ENCODE results near the gene RPN2. TPM values are rescaled to one million over a fixed set of nuclear protein-coding genes. Genes with fewer than 3 reads are reported as not detected.

The RPN2 gene
- total RNA-seq = 234 and 237 TPM in 2 replicates

DNA sequence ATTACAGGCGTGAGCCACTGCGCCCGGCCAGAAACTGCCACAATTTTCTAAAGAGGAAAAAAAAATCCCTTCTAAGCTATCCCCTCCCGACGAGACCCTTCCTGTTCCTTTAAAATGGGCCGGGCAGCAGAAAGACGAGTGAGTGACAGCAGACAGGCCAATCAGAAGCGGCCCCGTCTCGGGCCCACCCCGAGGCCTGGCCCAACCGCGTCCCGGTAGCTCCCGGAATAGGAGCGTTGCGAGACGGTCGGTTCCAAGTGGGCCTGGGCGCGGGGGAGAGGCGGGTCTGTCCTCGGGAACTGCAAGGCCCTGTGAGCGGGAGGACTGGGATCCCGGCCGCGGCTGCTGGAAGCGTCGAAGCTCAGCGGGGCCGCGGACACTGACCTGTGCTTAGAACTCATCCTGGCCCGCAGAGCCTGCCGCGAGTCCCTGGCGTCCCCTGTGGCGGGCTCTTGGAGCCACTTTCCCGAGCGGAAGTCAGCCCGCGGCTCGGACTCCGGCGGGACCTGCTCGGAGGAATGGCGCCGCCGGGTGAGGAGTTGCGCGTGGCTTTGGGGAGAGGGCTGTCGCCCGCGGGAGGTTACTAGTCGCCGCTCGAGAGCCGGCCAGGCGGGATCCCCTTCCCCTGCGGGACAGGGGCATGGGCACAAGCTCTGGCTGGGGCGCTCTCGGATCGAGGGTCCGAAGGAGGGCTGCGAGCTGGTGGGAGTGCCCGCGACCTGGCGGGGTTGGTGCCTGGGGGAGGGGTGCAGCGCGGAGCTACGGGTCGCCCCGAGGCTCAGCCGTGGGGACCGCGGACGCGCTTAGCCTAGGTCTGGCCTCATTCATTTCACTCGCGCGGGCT is at the start of gene RPN2, which contains the start of gene MROH8:
Gene RPN2 (plus strand): TSS at position 492 of the 844 bp plus-strand sequence. CDS start 27 bp downstream, at position 519.
Gene MROH8 (minus strand): TSS at position 710 of the 844 bp plus-strand sequence.
- Histone ChIP-seq H3K36me3 (ENCODE audit: control insufficient read depth, insufficient read depth, low read length) (no peaks in the 10 kb centered on the region), H3K4me3 (ENCODE audit: low read depth, low read length) (peak within 1 kb of the TSS; percentile 82), H3K27me3 (ENCODE audit: control insufficient read depth, insufficient read depth, low read length) (no peaks in the 10 kb centered on the region)
- TF ChIP-seq, protein P1, sequence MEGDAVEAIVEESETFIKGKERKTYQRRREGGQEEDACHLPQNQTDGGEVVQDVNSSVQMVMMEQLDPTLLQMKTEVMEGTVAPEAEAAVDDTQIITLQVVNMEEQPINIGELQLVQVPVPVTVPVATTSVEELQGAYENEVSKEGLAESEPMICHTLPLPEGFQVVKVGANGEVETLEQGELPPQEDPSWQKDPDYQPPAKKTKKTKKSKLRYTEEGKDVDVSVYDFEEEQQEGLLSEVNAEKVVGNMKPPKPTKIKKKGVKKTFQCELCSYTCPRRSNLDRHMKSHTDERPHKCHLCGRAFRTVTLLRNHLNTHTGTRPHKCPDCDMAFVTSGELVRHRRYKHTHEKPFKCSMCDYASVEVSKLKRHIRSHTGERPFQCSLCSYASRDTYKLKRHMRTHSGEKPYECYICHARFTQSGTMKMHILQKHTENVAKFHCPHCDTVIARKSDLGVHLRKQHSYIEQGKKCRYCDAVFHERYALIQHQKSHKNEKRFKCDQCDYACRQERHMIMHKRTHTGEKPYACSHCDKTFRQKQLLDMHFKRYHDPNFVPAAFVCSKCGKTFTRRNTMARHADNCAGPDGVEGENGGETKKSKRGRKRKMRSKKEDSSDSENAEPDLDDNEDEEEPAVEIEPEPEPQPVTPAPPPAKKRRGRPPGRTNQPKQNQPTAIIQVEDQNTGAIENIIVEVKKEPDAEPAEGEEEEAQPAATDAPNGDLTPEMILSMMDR (IDR thresholded peaks at IDR 0.05; ENCODE audit: insufficient read depth, low read length, poor library complexity, severe bottlenecking) = peak; percentile 3
- peak; percentile 87 for DNase-seq (ENCODE audit: low read depth)

DNA sequence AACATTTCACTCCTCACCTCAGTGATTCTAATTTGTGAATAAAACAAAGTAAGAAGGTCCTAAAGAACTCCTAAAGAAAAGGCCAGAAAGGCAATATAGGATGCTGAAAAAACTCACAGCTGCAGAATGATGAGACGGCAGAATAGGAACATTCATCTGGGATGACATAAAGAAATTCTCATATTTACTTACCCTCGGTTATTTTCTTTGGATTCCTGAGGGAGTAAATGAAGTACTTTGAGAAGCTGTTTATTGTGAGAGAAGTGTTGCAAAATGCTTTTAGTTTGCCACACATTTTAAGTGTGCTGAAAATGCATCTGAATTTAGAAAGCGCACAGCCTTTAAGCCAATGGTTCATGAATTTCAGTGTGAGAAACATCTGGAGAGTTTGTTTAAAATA is 47.6 kb upstream of the RPN2 start:
- Histone ChIP-seq H3K27me3 (ENCODE audit: control insufficient read depth, insufficient read depth, low read length) (no peaks in the 10 kb centered on the region), H3K4me3 (ENCODE audit: low read depth, low read length) (no peak overlapping the region), H3K36me3 (ENCODE audit: control insufficient read depth, insufficient read depth, low read length) (no peaks in the 10 kb centered on the region)
- TF ChIP-seq, protein P1 (IDR thresholded peaks at IDR 0.05; ENCODE audit: insufficient read depth, low read length, poor library complexity, severe bottlenecking) = no peak
- DNase-seq (ENCODE audit: low read depth) = no peak

DNA sequence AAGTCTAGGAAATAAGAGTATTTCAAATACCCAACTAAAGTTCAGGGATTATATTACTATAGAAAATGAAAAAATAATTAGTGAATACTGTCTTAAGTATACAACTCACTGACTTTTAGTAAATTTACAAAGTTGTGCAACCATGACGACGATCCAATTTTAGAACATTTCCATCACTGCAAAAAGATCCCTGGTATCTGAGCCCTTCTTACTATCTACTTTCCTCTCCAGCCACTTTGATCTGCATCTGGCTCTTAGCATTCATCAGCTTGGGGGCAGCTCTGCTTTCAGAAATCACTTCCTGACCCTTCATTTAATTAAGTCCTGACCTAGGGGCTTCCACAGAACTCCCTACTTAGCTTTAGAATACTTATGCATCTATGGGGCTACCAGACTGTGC is 45.2 kb upstream of the RPN2 start:
- TF ChIP-seq, protein P1 (IDR thresholded peaks at IDR 0.05; ENCODE audit: insufficient read depth, low read length, poor library complexity, severe bottlenecking) = no peak
- no peaks in the 10 kb centered on the region for H3K36me3 ChIP-seq (ENCODE audit: control insufficient read depth, insufficient read depth, low read length)
- no peak overlapping the region for H3K4me3 ChIP-seq (ENCODE audit: low read depth, low read length)
- no peak for DNase-seq (ENCODE audit: low read depth)
- H3K27me3 ChIP-seq (ENCODE audit: control insufficient read depth, insufficient read depth, low read length) = no peaks in the 10 kb centered on the region

DNA sequence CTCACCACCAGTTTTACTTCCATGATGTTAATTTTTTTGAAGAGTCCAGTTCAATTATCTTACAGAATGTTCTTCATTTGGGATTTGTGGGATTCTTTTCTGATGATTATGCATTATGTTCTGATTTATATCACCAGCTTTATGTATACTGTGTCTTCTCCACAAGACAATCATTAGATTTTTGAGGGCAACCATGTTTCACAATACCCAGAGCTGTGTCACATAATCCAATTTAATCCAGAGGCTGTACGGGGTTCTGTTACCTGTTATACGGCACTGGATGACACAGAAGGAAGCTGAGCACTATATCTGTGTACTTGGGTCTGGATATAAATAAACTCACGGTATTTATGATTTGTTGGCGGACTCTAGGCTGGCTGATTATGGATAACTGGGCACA is 41.6 kb upstream of the RPN2 start:
- Histone ChIP-seq H3K36me3 (ENCODE audit: control insufficient read depth, insufficient read depth, low read length) (no peaks in the 10 kb centered on the region), H3K4me3 (ENCODE audit: low read depth, low read length) (no peak overlapping the region), H3K27me3 (ENCODE audit: control insufficient read depth, insufficient read depth, low read length) (no peaks in the 10 kb centered on the region)
- DNase-seq (ENCODE audit: low read depth) = no peak
- TF ChIP-seq, protein P1 (IDR thresholded peaks at IDR 0.05; ENCODE audit: insufficient read depth, low read length, poor library complexity, severe bottlenecking) = no peak

DNA sequence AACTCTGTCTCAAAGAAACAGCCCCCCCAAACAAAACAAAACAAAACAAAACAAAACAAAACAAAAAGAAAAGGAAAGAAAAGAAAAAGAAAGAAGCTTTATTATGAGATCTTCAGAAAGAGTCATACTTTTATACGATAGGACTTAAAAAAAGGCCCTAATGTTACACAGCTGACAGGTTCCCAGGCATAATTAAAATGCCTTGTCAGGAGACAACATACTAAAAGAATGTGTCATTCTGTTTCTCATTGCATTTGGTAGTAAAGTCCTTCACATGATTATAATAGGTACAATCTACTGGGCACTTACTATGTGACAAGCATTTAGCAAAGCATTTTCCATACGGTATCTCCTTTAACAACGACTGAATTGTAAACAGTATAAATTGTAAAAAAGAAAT is 36.4 kb upstream of the RPN2 start:
- Histone ChIP-seq H3K27me3 (ENCODE audit: control insufficient read depth, insufficient read depth, low read length) (no peaks in the 10 kb centered on the region), H3K36me3 (ENCODE audit: control insufficient read depth, insufficient read depth, low read length) (no peaks in the 10 kb centered on the region), H3K4me3 (ENCODE audit: low read depth, low read length) (no peak overlapping the region)
- DNase-seq (ENCODE audit: low read depth) = peak; percentile 26
- TF ChIP-seq, protein P1 (IDR thresholded peaks at IDR 0.05; ENCODE audit: insufficient read depth, low read length, poor library complexity, severe bottlenecking) = no peak

All from kidney epithelial cell (primary cell).